ENCODE measurements around the gene TRIM10.
"Not testable (repeated sequence)": the region's sequence is repeated elsewhere in the genome, so short reads cannot be mapped to it uniquely, and the experiment has no call there.

The TRIM10 gene

GRCh38 chr6:30127238-30128093, 33.5 kb downstream of the TRIM10 start:
- DNase-seq (ENCODE audit: low read depth in 2 of 2) = no peak

GRCh38 chr6:30122515-30122914, 38.5 kb downstream of the TRIM10 start:
- DNase-seq (ENCODE audit: low read depth in 2 of 2) = no peak

- no peak for DNase-seq (ENCODE audit: low read depth in 2 of 2)
Observed at GRCh38 chr6:30121446-30122366, 39.3 kb downstream of the TRIM10 start.

GRCh38 chr6:30118691-30119090, 42.3 kb downstream of the TRIM10 start:
- DNase-seq (ENCODE audit: low read depth in 2 of 2) = not testable (repeated sequence)

GRCh38 chr6:30116724-30117123, 44.3 kb downstream of the TRIM10 start:
- DNase-seq (ENCODE audit: low read depth in 2 of 2) = no peak

- no peak for DNase-seq (ENCODE audit: low read depth in 2 of 2)
Observed at GRCh38 chr6:30113841-30114240, 47.2 kb downstream of the TRIM10 start.

- no peak for DNase-seq (ENCODE audit: low read depth in 2 of 2)
Observed at GRCh38 chr6:30113003-30113759, 47.8 kb downstream of the TRIM10 start, which contains the start of gene TRIM31. TSS of gene TRIM31 (minus strand) at chr6:30113090. CDS start at chr6:30112805, 285 bp downstream.

- no peak for DNase-seq (ENCODE audit: low read depth in 2 of 2)
Observed at GRCh38 chr6:30112402-30112994, 48.5 kb downstream of the TRIM10 start.

GRCh38 chr6:30111266-30111856, 49.6 kb downstream of the TRIM10 start:
- no peak for DNase-seq (ENCODE audit: low read depth in 2 of 2)

- no peak for DNase-seq (ENCODE audit: low read depth in 2 of 2)
Observed at GRCh38 chr6:30104661-30105060, 56.4 kb downstream of the TRIM10 start.

- no peak for DNase-seq (ENCODE audit: low read depth in 2 of 2)
Observed at GRCh38 chr6:30103872-30104179, 57.2 kb downstream of the TRIM10 start.

GRCh38 chr6:30102970-30103871, 57.8 kb downstream of the TRIM10 start:
- DNase-seq (ENCODE audit: low read depth in 2 of 2) = peak; percentile 68 to 82

GRCh38 chr6:30102414-30102969, 58.5 kb downstream of the TRIM10 start:
- DNase-seq (ENCODE audit: low read depth in 2 of 2) = no peak
